K562 (cell line): ENCODE results near the gene ARL5C. TPM values are rescaled to one million over a fixed set of nuclear protein-coding genes. Genes with fewer than 3 reads are reported as not detected.

ENCODE experiments used
- BRCA1 ChIP-seq, 2 experiments: fragments of 450-650 bp in 1 of 2; sonication (generic) in 1 of 2; formaldehyde crosslinking in 1 of 2; IDR thresholded peaks; 2 replicates each; pipeline versions ENCODE4 v1.5.0 to v1.6.1; 2017 to 2020; ENCODE audit warnings: mild to moderate bottlenecking in 1 of 2, missing genetic modification reagents in 1 of 2
- CBFA2T3 ChIP-seq: fragments of 450-650 bp; IDR thresholded peaks from 2 replicates; pipeline ENCODE4 v1.6.1; 2017
- ETV1 ChIP-seq: fragments of 450-650 bp; conservative IDR thresholded peaks from 2 replicates; pipeline ENCODE4 v1.6.1; 2016; ENCODE audit warnings: missing genetic modification characterization, control low read depth, low read depth, missing compliant biosample characterization
- HNRNPL ChIP-seq: fragments of 200-400 bp; formaldehyde crosslinking; IDR thresholded peaks from 2 replicates; pipeline ENCODE4 v1.6.1; 2017; ENCODE audit warnings: low read depth, mild to moderate bottlenecking, low read length
- L3MBTL2 ChIP-seq: fragments of 450-650 bp; IDR thresholded peaks from 2 replicates; pipeline ENCODE4 v1.6.1; 2016; ENCODE audit warnings: mild to moderate bottlenecking, moderate library complexity
- OTX1 ChIP-seq: fragments of 450-650 bp; formaldehyde crosslinking; IDR thresholded peaks from 2 replicates; pipeline ENCODE4 v1.4.0; 2022; ENCODE audit warnings: mild to moderate bottlenecking
- RBM22 ChIP-seq: fragments of 200-400 bp; formaldehyde crosslinking; IDR thresholded peaks from 2 replicates; pipeline ENCODE4 v1.6.1; 2018; ENCODE audit warnings: low read length, low read depth; ENCODE audit not compliant: poor library complexity, severe bottlenecking
- RCOR1 ChIP-seq, 2 experiments: IDR thresholded peaks; 2 replicates each; pipeline ENCODE4 v1.6.1; 2012; ENCODE audit warnings: low read depth in 2 of 2, low read length in 2 of 2, borderline replicate concordance in 1 of 2, improper control_type of control experiment in 1 of 2
- TRIM28 ChIP-seq: fragments of 450-650 bp; IDR thresholded peaks from 2 replicates; pipeline ENCODE4 v1.6.1; 2017
- TSC22D4 ChIP-seq: fragments of 450-650 bp; IDR thresholded peaks from 2 replicates; pipeline ENCODE4 v1.6.1; 2016; ENCODE audit warnings: missing genetic modification characterization, missing biosample characterization, control low read depth
- ZNF408 ChIP-seq: fragments of 250-450 bp; sonication (Bioruptor Pico); IDR thresholded peaks from 2 replicates; pipeline ENCODE4 v1.4.0; 2020; ENCODE audit warnings: low read depth, mild to moderate bottlenecking, moderate library complexity
- polyA plus RNA-seq, 8 experiments: library from polyadenylated mRNA; depleted of rRNA in 4 of 8; stranded (reverse) in 5 of 8; unstranded in 3 of 8; fragments of >200 nt; fragmentation: Nextera tagmentation in 2 of 8; fragmentation: Illumina TruSeq in 1 of 8; extraction: Ambion mirVana in 2 of 8; extraction: Trizol in 1 of 8; gene quantifications; 2 replicates each; pipeline versions ENCODE4 v1.2.1 to v1.2.3, GENCODE V29; 2011 to 2014; ENCODE audit warnings: inconsistent platforms in 1 of 8, missing spikeins in 1 of 8
- total RNA-seq, 7 experiments: library from RNA; depleted of rRNA in 6 of 7; stranded (reverse); fragments of >200 nt in 6 of 7; fragmentation: Illumina TruSeq in 2 of 7; extraction: Trizol in 2 of 7; gene quantifications; 2 replicates each; pipeline versions ENCODE4 v1.2.1 to v1.2.3, GENCODE V29; 2011 to 2021; ENCODE audit warnings: low replicate concordance in 1 of 7
- TF ChIP-seq, protein P1 (sequence below): fragments of 150-350 bp; conservative IDR thresholded peaks from 2 replicates; pipeline ENCODE4 v1.6.1; 2014; ENCODE audit warnings: low read length
- TF ChIP-seq, protein P2 (sequence below): IDR thresholded peaks from 2 replicates; pipeline ENCODE4 v1.6.1; 2011; ENCODE audit not compliant: insufficient read length; ENCODE audit errors: extremely low read depth
- TF ChIP-seq, protein P3 (sequence below): sonication (generic); formaldehyde crosslinking; IDR thresholded peaks from 2 replicates; pipeline ENCODE4 v1.8.0; 2022; ENCODE audit warnings: mild to moderate bottlenecking, missing genetic modification reagents
- TF ChIP-seq, protein P4 (sequence below): sonication (generic); formaldehyde crosslinking; IDR thresholded peaks from 2 replicates; pipeline ENCODE4 v1.8.0; 2023; ENCODE audit warnings: missing genetic modification reagents, mild to moderate bottlenecking, borderline replicate concordance

ARL5C gene
- total and polyA plus RNA-seq, 9 of the 15 experiments (the other 6 are each of a cell fraction or from before 2014, with no cell fraction given) = not detected

DNA sequence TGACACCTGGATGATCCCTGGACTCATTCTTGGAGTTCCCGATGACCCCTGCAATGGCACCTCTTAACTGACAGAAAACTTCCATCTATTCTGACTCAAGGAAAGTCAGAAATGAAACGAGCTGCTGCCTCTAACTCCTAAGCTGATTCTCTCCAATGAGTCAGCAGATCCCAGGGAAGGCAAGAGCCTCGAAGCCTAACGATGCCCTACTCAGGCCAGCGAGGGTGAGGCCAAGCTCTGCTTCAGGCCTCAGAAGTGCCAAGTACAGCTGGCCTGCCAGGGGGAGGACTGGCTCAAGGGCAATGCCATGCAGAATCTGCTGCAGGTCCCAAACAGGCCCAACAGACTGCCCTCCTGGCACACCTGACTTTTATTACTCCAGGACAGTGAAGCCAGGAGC lies 50.8 kb downstream of the ARL5C start (continued):
- TF ChIP-seq RCOR1 (IDR thresholded peaks at IDR 0.05; ENCODE audit: borderline replicate concordance in 1 of 2, low read depth in 2 of 2, low read length in 2 of 2) = no peak
- peak; percentile 50; the same call in 1 of the 2 replicates for TF ChIP-seq L3MBTL2
- no peak for TF ChIP-seq BRCA1 (IDR thresholded peaks at IDR 0.05)
- TF ChIP-seq BRCA1 (CRISPR knock-in tag; IDR thresholded peaks at IDR 0.05) = no peak
- no peak for TF ChIP-seq TRIM28
- TF ChIP-seq, protein P1, sequence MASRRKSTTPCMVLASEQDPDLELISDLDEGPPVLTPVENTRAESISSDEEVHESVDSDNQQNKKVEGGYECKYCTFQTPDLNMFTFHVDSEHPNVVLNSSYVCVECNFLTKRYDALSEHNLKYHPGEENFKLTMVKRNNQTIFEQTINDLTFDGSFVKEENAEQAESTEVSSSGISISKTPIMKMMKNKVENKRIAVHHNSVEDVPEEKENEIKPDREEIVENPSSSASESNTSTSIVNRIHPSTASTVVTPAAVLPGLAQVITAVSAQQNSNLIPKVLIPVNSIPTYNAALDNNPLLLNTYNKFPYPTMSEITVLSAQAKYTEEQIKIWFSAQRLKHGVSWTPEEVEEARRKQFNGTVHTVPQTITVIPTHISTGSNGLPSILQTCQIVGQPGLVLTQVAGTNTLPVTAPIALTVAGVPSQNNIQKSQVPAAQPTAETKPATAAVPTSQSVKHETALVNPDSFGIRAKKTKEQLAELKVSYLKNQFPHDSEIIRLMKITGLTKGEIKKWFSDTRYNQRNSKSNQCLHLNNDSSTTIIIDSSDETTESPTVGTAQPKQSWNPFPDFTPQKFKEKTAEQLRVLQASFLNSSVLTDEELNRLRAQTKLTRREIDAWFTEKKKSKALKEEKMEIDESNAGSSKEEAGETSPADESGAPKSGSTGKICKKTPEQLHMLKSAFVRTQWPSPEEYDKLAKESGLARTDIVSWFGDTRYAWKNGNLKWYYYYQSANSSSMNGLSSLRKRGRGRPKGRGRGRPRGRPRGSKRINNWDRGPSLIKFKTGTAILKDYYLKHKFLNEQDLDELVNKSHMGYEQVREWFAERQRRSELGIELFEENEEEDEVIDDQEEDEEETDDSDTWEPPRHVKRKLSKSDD = no peak
- no peak for TF ChIP-seq ZNF408 (CRISPR knock-in tag)
- TF ChIP-seq, protein P2, sequence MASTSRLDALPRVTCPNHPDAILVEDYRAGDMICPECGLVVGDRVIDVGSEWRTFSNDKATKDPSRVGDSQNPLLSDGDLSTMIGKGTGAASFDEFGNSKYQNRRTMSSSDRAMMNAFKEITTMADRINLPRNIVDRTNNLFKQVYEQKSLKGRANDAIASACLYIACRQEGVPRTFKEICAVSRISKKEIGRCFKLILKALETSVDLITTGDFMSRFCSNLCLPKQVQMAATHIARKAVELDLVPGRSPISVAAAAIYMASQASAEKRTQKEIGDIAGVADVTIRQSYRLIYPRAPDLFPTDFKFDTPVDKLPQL = no peak
- no peak for TF ChIP-seq RBM22
- no peak for TF ChIP-seq OTX1 (CRISPR knock-in tag)
- TF ChIP-seq, protein P3, sequence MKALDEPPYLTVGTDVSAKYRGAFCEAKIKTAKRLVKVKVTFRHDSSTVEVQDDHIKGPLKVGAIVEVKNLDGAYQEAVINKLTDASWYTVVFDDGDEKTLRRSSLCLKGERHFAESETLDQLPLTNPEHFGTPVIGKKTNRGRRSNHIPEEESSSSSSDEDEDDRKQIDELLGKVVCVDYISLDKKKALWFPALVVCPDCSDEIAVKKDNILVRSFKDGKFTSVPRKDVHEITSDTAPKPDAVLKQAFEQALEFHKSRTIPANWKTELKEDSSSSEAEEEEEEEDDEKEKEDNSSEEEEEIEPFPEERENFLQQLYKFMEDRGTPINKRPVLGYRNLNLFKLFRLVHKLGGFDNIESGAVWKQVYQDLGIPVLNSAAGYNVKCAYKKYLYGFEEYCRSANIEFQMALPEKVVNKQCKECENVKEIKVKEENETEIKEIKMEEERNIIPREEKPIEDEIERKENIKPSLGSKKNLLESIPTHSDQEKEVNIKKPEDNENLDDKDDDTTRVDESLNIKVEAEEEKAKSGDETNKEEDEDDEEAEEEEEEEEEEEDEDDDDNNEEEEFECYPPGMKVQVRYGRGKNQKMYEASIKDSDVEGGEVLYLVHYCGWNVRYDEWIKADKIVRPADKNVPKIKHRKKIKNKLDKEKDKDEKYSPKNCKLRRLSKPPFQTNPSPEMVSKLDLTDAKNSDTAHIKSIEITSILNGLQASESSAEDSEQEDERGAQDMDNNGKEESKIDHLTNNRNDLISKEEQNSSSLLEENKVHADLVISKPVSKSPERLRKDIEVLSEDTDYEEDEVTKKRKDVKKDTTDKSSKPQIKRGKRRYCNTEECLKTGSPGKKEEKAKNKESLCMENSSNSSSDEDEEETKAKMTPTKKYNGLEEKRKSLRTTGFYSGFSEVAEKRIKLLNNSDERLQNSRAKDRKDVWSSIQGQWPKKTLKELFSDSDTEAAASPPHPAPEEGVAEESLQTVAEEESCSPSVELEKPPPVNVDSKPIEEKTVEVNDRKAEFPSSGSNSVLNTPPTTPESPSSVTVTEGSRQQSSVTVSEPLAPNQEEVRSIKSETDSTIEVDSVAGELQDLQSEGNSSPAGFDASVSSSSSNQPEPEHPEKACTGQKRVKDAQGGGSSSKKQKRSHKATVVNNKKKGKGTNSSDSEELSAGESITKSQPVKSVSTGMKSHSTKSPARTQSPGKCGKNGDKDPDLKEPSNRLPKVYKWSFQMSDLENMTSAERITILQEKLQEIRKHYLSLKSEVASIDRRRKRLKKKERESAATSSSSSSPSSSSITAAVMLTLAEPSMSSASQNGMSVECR (CRISPR knock-in tag) = no peak
- TF ChIP-seq TSC22D4 (tag) = no peak
- no peak for TF ChIP-seq CBFA2T3
- no peak for TF ChIP-seq ETV1
- TF ChIP-seq, protein P4, sequence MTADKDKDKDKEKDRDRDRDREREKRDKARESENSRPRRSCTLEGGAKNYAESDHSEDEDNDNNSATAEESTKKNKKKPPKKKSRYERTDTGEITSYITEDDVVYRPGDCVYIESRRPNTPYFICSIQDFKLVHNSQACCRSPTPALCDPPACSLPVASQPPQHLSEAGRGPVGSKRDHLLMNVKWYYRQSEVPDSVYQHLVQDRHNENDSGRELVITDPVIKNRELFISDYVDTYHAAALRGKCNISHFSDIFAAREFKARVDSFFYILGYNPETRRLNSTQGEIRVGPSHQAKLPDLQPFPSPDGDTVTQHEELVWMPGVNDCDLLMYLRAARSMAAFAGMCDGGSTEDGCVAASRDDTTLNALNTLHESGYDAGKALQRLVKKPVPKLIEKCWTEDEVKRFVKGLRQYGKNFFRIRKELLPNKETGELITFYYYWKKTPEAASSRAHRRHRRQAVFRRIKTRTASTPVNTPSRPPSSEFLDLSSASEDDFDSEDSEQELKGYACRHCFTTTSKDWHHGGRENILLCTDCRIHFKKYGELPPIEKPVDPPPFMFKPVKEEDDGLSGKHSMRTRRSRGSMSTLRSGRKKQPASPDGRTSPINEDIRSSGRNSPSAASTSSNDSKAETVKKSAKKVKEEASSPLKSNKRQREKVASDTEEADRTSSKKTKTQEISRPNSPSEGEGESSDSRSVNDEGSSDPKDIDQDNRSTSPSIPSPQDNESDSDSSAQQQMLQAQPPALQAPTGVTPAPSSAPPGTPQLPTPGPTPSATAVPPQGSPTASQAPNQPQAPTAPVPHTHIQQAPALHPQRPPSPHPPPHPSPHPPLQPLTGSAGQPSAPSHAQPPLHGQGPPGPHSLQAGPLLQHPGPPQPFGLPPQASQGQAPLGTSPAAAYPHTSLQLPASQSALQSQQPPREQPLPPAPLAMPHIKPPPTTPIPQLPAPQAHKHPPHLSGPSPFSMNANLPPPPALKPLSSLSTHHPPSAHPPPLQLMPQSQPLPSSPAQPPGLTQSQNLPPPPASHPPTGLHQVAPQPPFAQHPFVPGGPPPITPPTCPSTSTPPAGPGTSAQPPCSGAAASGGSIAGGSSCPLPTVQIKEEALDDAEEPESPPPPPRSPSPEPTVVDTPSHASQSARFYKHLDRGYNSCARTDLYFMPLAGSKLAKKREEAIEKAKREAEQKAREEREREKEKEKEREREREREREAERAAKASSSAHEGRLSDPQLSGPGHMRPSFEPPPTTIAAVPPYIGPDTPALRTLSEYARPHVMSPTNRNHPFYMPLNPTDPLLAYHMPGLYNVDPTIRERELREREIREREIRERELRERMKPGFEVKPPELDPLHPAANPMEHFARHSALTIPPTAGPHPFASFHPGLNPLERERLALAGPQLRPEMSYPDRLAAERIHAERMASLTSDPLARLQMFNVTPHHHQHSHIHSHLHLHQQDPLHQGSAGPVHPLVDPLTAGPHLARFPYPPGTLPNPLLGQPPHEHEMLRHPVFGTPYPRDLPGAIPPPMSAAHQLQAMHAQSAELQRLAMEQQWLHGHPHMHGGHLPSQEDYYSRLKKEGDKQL (CRISPR knock-in tag) = no peak
- no peak for TF ChIP-seq HNRNPL
